ENCODE data around the gene CHST9.

GRCh38 chr18:27061488-27062095 lies 123.5 kb downstream of the CHST9 start:
- TF ChIP-seq, protein P1, sequence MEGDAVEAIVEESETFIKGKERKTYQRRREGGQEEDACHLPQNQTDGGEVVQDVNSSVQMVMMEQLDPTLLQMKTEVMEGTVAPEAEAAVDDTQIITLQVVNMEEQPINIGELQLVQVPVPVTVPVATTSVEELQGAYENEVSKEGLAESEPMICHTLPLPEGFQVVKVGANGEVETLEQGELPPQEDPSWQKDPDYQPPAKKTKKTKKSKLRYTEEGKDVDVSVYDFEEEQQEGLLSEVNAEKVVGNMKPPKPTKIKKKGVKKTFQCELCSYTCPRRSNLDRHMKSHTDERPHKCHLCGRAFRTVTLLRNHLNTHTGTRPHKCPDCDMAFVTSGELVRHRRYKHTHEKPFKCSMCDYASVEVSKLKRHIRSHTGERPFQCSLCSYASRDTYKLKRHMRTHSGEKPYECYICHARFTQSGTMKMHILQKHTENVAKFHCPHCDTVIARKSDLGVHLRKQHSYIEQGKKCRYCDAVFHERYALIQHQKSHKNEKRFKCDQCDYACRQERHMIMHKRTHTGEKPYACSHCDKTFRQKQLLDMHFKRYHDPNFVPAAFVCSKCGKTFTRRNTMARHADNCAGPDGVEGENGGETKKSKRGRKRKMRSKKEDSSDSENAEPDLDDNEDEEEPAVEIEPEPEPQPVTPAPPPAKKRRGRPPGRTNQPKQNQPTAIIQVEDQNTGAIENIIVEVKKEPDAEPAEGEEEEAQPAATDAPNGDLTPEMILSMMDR (IDR thresholded peaks at IDR 0.05; ENCODE audit: low read depth, low read length, poor library complexity, severe bottlenecking), result no peak
- TF ChIP-seq EZH2phosphoT487 (IDR thresholded peaks at IDR 0.05; ENCODE audit: borderline replicate concordance, low read length), result no peak

Data from DOHH2 (cell line).